ACC112 (cell line): ENCODE data around the gene RRM2.

Experiments used
- H2AFZ ChIP-seq: fragments of 200-600 bp; sonication (generic); one replicate; pipeline ENCODE4 v1.6.0; 2017; ENCODE audit warnings: antibody characterized with exemption, low read length; ENCODE audit not compliant: unreplicated experiment
- H3K27ac ChIP-seq: fragments of 200-600 bp; sonication (generic); 2 replicates; pipeline ENCODE4 v1.5.1; 2014; ENCODE audit warnings: low read depth, mild to moderate bottlenecking, antibody characterized with exemption, low read length, moderate library complexity
- H3K27me3 ChIP-seq: fragments of 200-600 bp; sonication (generic); 2 replicates; pipeline ENCODE4 v1.6.1; 2014; ENCODE audit warnings: mild to moderate bottlenecking, antibody characterized with exemption, low read length, moderate library complexity, mixed read lengths; ENCODE audit not compliant: insufficient read depth
- H3K36me3 ChIP-seq: fragments of 200-600 bp; sonication (generic); 2 replicates; pipeline ENCODE4 v1.6.1; 2016; ENCODE audit warnings: mild to moderate bottlenecking, antibody characterized with exemption, low read length, moderate library complexity, mixed read lengths; ENCODE audit not compliant: insufficient read depth
- H3K4me1 ChIP-seq: fragments of 200-600 bp; sonication (generic); one replicate; pipeline ENCODE4 v1.6.1; 2016; ENCODE audit warnings: low read length, mixed read lengths; ENCODE audit not compliant: insufficient read depth, unreplicated experiment, control insufficient read depth
- H3K4me3 ChIP-seq: fragments of 200-600 bp; sonication (generic); 2 replicates; pipeline ENCODE4 v1.5.1; 2014; ENCODE audit warnings: mild to moderate bottlenecking, low read depth, low read length
- H3K79me2 ChIP-seq: fragments of 200-600 bp; sonication (generic); one replicate; pipeline ENCODE4 v1.6.0; 2016; ENCODE audit warnings: low read length; ENCODE audit not compliant: control insufficient read depth, unreplicated experiment, insufficient read depth

Gene RRM2

GRCh38 chr2:10122500-10123280 lies at the start of gene RRM2:
RRM2 (plus strand) TSS chr2:10122739; CDS start chr2:10122799, 60 bp downstream.
- no peaks in the 10 kb centered on the region for H3K27me3 ChIP-seq
- peaks cover 54% of the 10 kb centered on the region for H3K79me2 ChIP-seq
- peaks cover 29% of the 10 kb centered on the region for H3K4me1 ChIP-seq
- peaks cover 9% of the 10 kb centered on the region; the same call in 1 of the 2 replicates for H3K36me3 ChIP-seq
- peak within 1 kb of the TSS; percentile 55 for H2AFZ ChIP-seq
- peak within 1 kb of the TSS; percentile 89 for H3K27ac ChIP-seq
- H3K4me3 ChIP-seq = peak within 1 kb of the TSS; percentile 93

GRCh38 chr2:10073706-10074105 lies 48.8 kb upstream of the RRM2 start:
- H3K27me3 ChIP-seq = peaks cover 47% of the 10 kb centered on the region
- H3K27ac ChIP-seq = no peak overlapping the region
- H3K36me3 ChIP-seq = no peaks in the 10 kb centered on the region
- no peak overlapping the region for H3K4me3 ChIP-seq
- no peak overlapping the region for H2AFZ ChIP-seq
- H3K79me2 ChIP-seq = no peaks in the 10 kb centered on the region
- H3K4me1 ChIP-seq = no peaks in the 10 kb centered on the region

- no peak overlapping the region for H2AFZ ChIP-seq
- H3K36me3 ChIP-seq = no peaks in the 10 kb centered on the region
- H3K4me1 ChIP-seq = no peaks in the 10 kb centered on the region
- H3K79me2 ChIP-seq = no peaks in the 10 kb centered on the region
- peaks cover 47% of the 10 kb centered on the region for H3K27me3 ChIP-seq
- H3K27ac ChIP-seq = no peak overlapping the region
- H3K4me3 ChIP-seq = no peak overlapping the region
Observed at GRCh38 chr2:10075101-10075500, 47.4 kb upstream of the RRM2 start.

- H2AFZ ChIP-seq = no peak overlapping the region
- H3K27ac ChIP-seq = no peak overlapping the region
- H3K36me3 ChIP-seq = no peaks in the 10 kb centered on the region
- H3K4me3 ChIP-seq = no peak overlapping the region
- H3K4me1 ChIP-seq = no peaks in the 10 kb centered on the region
- H3K79me2 ChIP-seq = no peaks in the 10 kb centered on the region
- peaks cover 52% of the 10 kb centered on the region for H3K27me3 ChIP-seq
Observed at GRCh38 chr2:10075571-10076209, 46.8 kb upstream of the RRM2 start.

- Histone ChIP-seq H3K79me2 (no peaks in the 10 kb centered on the region), H2AFZ (no peak overlapping the region), H3K36me3 (no peaks in the 10 kb centered on the region), H3K4me1 (no peaks in the 10 kb centered on the region), H3K27ac (no peak overlapping the region), H3K27me3 (peaks cover 59% of the 10 kb centered on the region), H3K4me3 (no peak overlapping the region)
Observed at GRCh38 chr2:10076511-10076910, 46.0 kb upstream of the RRM2 start.

GRCh38 chr2:10076988-10077527 lies 45.5 kb upstream of the RRM2 start:
- H2AFZ ChIP-seq = no peak overlapping the region
- no peaks in the 10 kb centered on the region for H3K79me2 ChIP-seq
- H3K4me1 ChIP-seq = no peaks in the 10 kb centered on the region
- H3K27ac ChIP-seq = no peak overlapping the region
- H3K36me3 ChIP-seq = no peaks in the 10 kb centered on the region
- peaks cover 62% of the 10 kb centered on the region for H3K27me3 ChIP-seq
- H3K4me3 ChIP-seq = no peak overlapping the region

GRCh38 chr2:10078001-10078400 lies 44.5 kb upstream of the RRM2 start:
- H3K4me3 ChIP-seq = no peak overlapping the region
- H2AFZ ChIP-seq = no peak overlapping the region
- H3K27me3 ChIP-seq = peaks cover 71% of the 10 kb centered on the region

GRCh38 chr2:10078704-10079265 lies 43.8 kb upstream of the RRM2 start:
- Histone ChIP-seq H3K79me2 (no peaks in the 10 kb centered on the region), H3K36me3 (no peaks in the 10 kb centered on the region), H3K4me3 (peak overlapping the region; percentile 78), H3K4me1 (no peaks in the 10 kb centered on the region), H2AFZ (peak overlapping the region; percentile 91), H3K27me3 (peaks cover 71% of the 10 kb centered on the region), H3K27ac (no peak overlapping the region)

More at GRCh38 chr2:10078001-10078400, 44.5 kb upstream of the RRM2 start:
- no peaks in the 10 kb centered on the region for H3K36me3 ChIP-seq
- H3K27ac ChIP-seq = no peak overlapping the region
- H3K79me2 ChIP-seq = no peaks in the 10 kb centered on the region
- H3K4me1 ChIP-seq = no peaks in the 10 kb centered on the region

- Histone ChIP-seq H3K27ac (no peak overlapping the region), H3K4me3 (peak overlapping the region; percentile 78), H3K36me3 (no peaks in the 10 kb centered on the region), H3K27me3 (peaks cover 72% of the 10 kb centered on the region), H3K79me2 (no peaks in the 10 kb centered on the region), H3K4me1 (no peaks in the 10 kb centered on the region), H2AFZ (peak overlapping the region; percentile 91)
Observed at GRCh38 chr2:10079266-10079869, 43.2 kb upstream of the RRM2 start.

GRCh38 chr2:10079870-10080535 lies 42.5 kb upstream of the RRM2 start, which contains the start of gene CYS1:
CYS1 (minus strand) TSS chr2:10080411; CDS start chr2:10080223, 188 bp downstream.
- no peaks in the 10 kb centered on the region for H3K36me3 ChIP-seq
- H2AFZ ChIP-seq = peak within 1 kb of the TSS; percentile 91
- H3K27ac ChIP-seq = no peak within 1 kb of the TSS
- peaks cover 75% of the 10 kb centered on the region for H3K27me3 ChIP-seq
- H3K79me2 ChIP-seq = no peaks in the 10 kb centered on the region
- no peaks in the 10 kb centered on the region for H3K4me1 ChIP-seq
- peak within 1 kb of the TSS; percentile 78 for H3K4me3 ChIP-seq
